NB4 (cell line): ENCODE results near the gene HAPLN3.
"Not testable (repeated sequence)": the region's sequence is repeated elsewhere in the genome, so short reads cannot be mapped to it uniquely, and the experiment has no call there.

Experiments
- DNase-seq: peaks from one replicate; pipeline ENCODE4 v3.0.0; 2010; ENCODE audit warnings: low read depth
- H3K4me3 ChIP-seq: one replicate; pipeline ENCODE4 v1.5.1; 2011; ENCODE audit warnings: mild to moderate bottlenecking, low read depth, low read length, moderate library complexity
- CTCF ChIP-seq: IDR thresholded peaks from one replicate; pipeline ENCODE4 v1.5.1; 2012; ENCODE audit warnings: low read depth, low read length
- MAX ChIP-seq: IDR thresholded peaks from 2 replicates; pipeline ENCODE4 v1.6.1; 2011; ENCODE audit warnings: low read depth, low read length
- MYC ChIP-seq: IDR thresholded peaks from 2 replicates; pipeline ENCODE4 v1.6.1; 2011; ENCODE audit warnings: low read depth, low read length
- POLR2A ChIP-seq: IDR thresholded peaks from 2 replicates; pipeline ENCODE4 v1.6.1; 2011; ENCODE audit warnings: mild to moderate bottlenecking; ENCODE audit not compliant: insufficient read length; ENCODE audit errors: extremely low read depth

HAPLN3 gene

GRCh38 chr15:88932875-88933330 is 37.6 kb upstream of the HAPLN3 start:
- no peak for DNase-seq
- no peak overlapping the region for H3K4me3 ChIP-seq
- TF ChIP-seq POLR2A (no peak), MAX (no peak), MYC (no peak), CTCF (no peak)

- no peak overlapping the region for H3K4me3 ChIP-seq
- TF ChIP-seq POLR2A (no peak), MAX (no peak), MYC (no peak), CTCF (no peak)
- DNase-seq = no peak
Observed at GRCh38 chr15:88932271-88932874, 37.0 kb upstream of the HAPLN3 start.

GRCh38 chr15:88930579-88930978 is 35.2 kb upstream of the HAPLN3 start:
- TF ChIP-seq CTCF (no peak), POLR2A (no peak), MYC (no peak), MAX (no peak)
- no peak overlapping the region for H3K4me3 ChIP-seq
- DNase-seq = no peak

DNA sequence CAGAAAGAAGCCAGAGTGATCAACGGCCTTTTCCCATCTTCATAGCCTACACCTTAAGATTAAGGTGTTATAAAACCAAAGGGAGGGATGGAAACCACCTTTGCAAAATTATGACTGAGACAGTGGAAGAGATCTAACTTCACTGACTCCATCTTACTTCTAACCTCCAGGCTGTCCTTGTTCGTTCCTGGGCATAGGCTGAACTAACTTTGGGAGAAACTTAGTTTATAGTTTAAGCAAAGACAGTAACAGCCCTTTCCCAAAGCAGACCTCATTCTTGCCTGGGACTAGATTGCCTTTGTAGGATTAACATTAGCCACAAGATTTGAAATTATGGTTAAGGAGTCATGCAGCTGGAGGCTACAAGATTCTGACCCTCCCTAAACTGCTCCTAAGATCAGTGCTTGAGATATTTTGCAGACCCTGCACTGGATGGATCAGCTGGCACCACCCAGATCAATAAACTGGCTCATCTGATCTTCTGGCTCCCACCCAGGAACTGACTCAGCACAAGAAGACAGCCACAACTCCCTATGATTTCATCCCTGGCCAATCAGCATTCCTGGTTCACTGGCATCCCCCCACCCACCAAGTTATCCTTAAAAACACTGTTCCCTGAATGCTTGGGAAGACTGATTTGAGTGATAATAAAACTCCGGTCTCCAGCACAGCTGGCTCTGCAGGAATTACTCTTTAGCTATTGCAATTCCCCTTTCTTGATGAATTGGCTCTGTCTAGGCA is 34.2 kb upstream of the HAPLN3 start:
- not testable (repeated sequence) for DNase-seq, H3K4me3 ChIP-seq

GRCh38 chr15:88928192-88928591 is 32.8 kb upstream of the HAPLN3 start:
- H3K4me3 ChIP-seq, DNase-seq: not testable (repeated sequence)

DNA sequence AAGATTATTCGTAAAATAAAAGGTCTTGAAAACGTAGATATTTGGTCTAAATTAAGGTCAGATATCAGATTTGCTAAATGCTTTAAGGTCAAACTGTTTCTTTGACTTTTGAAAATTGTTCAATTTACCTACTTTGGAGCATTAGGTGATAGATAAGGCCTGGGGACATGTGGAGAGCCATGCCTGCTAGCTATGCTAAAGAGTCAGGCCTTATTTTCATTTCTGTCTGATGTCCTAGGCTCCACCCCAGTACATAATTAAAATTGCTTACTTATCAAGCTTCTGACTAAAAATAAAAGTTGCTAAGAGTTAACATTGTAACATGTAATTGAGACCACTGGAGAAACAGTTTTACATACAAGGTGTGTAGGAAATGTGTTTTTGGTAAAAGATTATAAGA is 30.3 kb upstream of the HAPLN3 start:
- H3K4me3 ChIP-seq, DNase-seq: not testable (repeated sequence)

- not testable (repeated sequence) for DNase-seq
Observed at GRCh38 chr15:88920892-88921435, 25.6 kb upstream of the HAPLN3 start.

DNA sequence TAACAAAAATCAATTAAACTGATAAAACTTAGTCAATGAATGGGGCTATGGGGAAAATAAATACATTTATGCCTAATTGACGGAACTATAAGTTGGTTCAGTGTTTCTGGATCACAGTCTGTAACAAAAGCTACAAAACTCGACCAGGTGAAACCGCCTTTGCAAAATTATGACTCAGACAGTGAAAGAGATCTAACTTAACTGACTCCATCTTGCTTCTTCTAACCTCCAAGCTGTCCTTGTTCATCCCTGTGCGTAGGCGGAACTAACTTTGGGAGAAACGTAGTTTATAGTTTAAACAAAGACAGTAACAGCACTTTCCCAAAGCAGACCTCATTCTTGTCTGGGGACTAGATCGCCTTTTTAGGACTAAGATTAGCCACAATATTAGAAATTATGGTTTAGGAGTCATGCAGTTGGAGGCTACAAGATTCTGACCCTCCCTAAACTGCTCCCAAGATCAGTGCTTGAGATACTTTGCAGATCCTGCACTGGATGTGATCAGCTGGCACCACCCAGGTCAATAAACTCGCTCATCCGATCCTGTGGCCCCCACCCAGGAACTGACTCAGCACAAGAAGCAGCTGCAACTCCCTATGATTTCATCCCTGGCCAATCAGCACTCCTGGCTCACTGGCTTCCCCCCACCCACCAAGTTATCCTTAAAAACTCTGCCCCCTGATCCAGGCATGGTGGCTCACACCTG is 25.0 kb upstream of the HAPLN3 start:
- TF ChIP-seq POLR2A = no peak
- no peak for TF ChIP-seq CTCF
- no peak for TF ChIP-seq MAX
- no peak for TF ChIP-seq MYC
- no peak overlapping the region for H3K4me3 ChIP-seq
- DNase-seq = no peak

More at GRCh38 chr15:88920892-88921435, 25.6 kb upstream of the HAPLN3 start:
- not testable (repeated sequence) for H3K4me3 ChIP-seq
